Activated T-cell treated with anti-CD3 and anti-CD28 coated beads, Interleukin-2, amount 50 U/mL, for 72 hours (primary cell): Measurements from ENCODE around the gene FAM120A. TPM values are rescaled to one million over a fixed set of nuclear protein-coding genes. Genes with fewer than 3 reads are reported as not detected.
"Not testable (repeated sequence)": the region's sequence is repeated elsewhere in the genome, so short reads cannot be mapped to it uniquely, and the experiment has no call there.

ENCODE experiments used
- ATAC-seq, 2 donors: fragments of 150-1000 bp; cut with Tn5 transposase; replicated peaks in 1 of 2; 2 replicates each; pipeline ENCODE4 v1.10.0; 2021; ENCODE audit warnings: moderate library complexity in 2 of 2, mild to moderate bottlenecking in 1 of 2
- DNase-seq, 2 donors: peaks; one replicate each; pipeline ENCODE4 v3.0.0; 2021 to 2022; ENCODE audit warnings: mixed read lengths in 1 of 2
- H3K27ac Mint-ChIP-seq: one replicate; pipeline ENCODE4 v1.8.0; 2022; ENCODE audit warnings: mild to moderate bottlenecking, moderate library complexity, mixed read lengths
- H3K27me3 Mint-ChIP-seq: one replicate; pipeline ENCODE4 v1.8.0; 2022; ENCODE audit warnings: low read depth, mixed read lengths
- H3K36me3 Mint-ChIP-seq, 2 donors: one replicate each; pipeline ENCODE4 v1.8.0; 2022; ENCODE audit warnings: mixed read lengths in 2 of 2, mild to moderate bottlenecking in 1 of 2; ENCODE audit not compliant: insufficient read depth in 2 of 2
- H3K4me1 Mint-ChIP-seq: one replicate; pipeline ENCODE4 v1.8.0; 2022; ENCODE audit warnings: low read depth, mixed read lengths
- H3K4me3 Mint-ChIP-seq, 2 donors: one replicate each; pipeline ENCODE4 v1.8.0; 2022; ENCODE audit warnings: mild to moderate bottlenecking in 2 of 2, mixed read lengths in 2 of 2, moderate library complexity in 2 of 2
- H3K9me3 Mint-ChIP-seq, 2 donors: one replicate each; pipeline ENCODE4 v1.8.0; 2022; ENCODE audit warnings: mixed read lengths in 2 of 2
- total RNA-seq, 2 donors: library from RNA; stranded (reverse); gene quantifications; one replicate each; pipeline ENCODE4 v1.2.3, GENCODE V29; 2022

FAM120A gene
- total RNA-seq, 2 donors from 2014 or later = 127 to 135 TPM

- Mint-ChIP-seq H3K27ac (peak overlapping the region; percentile 3), H3K36me3 (peaks cover 9 to 19% of the 10 kb centered on the region in 2 donors), H3K27me3 (no peaks in the 10 kb centered on the region), H3K9me3 (no peaks in the 10 kb centered on the region), H3K4me1 (peaks cover 75% of the 10 kb centered on the region), H3K4me3 (no peak overlapping the region)
- ATAC-seq = peak in 1 of 2 donors; percentile 75
- no peak for DNase-seq
Observed at GRCh38 chr9:93507768-93508167, 56.3 kb downstream of the FAM120A start.

GRCh38 chr9:93508207-93508606 lies 56.7 kb downstream of the FAM120A start:
- Mint-ChIP-seq H3K4me1 (peaks cover 72% of the 10 kb centered on the region), H3K36me3 (peaks cover 9 to 16% of the 10 kb centered on the region in 2 donors), H3K9me3 (no peaks in the 10 kb centered on the region), H3K4me3 (no peak overlapping the region), H3K27ac (no peak overlapping the region), H3K27me3 (no peaks in the 10 kb centered on the region)
- DNase-seq (no peak), ATAC-seq (no peak)

GRCh38 chr9:93509084-93509483 lies 57.6 kb downstream of the FAM120A start:
- no peaks in the 10 kb centered on the region for H3K9me3 Mint-ChIP-seq
- peaks cover 9 to 13% of the 10 kb centered on the region in 2 donors for H3K36me3 Mint-ChIP-seq
- no peak for DNase-seq
- H3K4me3 Mint-ChIP-seq = no peak overlapping the region
- H3K27ac Mint-ChIP-seq = no peak overlapping the region
- no peaks in the 10 kb centered on the region for H3K27me3 Mint-ChIP-seq
- peaks cover 65% of the 10 kb centered on the region for H3K4me1 Mint-ChIP-seq
- ATAC-seq = no peak

DNA sequence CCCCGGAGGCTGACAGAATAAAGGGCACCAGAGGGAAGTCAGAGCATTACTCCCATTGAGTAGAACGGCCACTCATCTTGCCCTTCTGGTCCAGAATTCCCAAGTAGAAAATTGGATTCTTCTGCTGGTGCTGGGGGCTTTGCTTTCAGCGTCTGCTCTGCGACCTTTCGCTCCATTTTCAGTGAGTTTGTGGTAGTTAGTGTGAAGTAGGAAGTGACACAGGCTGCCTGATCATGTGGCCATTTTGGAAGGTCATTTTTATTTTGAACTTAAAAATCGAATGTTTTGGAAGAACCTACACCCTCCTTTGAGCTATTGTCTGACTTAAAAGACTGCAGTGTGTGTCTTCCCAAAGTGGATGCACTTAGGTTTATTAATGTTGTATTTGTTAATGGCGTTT lies 58.6 kb downstream of the FAM120A start:
- Mint-ChIP-seq H3K27me3 (no peaks in the 10 kb centered on the region), H3K4me1 (peaks cover 56% of the 10 kb centered on the region), H3K4me3 (no peak overlapping the region), H3K36me3 (peaks cover 7 to 11% of the 10 kb centered on the region in 2 donors), H3K9me3 (no peaks in the 10 kb centered on the region), H3K27ac (no peak overlapping the region)
- ATAC-seq (no peak), DNase-seq (no peak)

GRCh38 chr9:93511228-93511627 lies 59.7 kb downstream of the FAM120A start:
- H3K36me3 Mint-ChIP-seq, H3K27me3 Mint-ChIP-seq, ATAC-seq, DNase-seq, H3K9me3 Mint-ChIP-seq, H3K4me3 Mint-ChIP-seq: not testable (repeated sequence)
- peaks cover 45% of the 10 kb centered on the region for H3K4me1 Mint-ChIP-seq
- peak overlapping the region; percentile 43 for H3K27ac Mint-ChIP-seq

DNA sequence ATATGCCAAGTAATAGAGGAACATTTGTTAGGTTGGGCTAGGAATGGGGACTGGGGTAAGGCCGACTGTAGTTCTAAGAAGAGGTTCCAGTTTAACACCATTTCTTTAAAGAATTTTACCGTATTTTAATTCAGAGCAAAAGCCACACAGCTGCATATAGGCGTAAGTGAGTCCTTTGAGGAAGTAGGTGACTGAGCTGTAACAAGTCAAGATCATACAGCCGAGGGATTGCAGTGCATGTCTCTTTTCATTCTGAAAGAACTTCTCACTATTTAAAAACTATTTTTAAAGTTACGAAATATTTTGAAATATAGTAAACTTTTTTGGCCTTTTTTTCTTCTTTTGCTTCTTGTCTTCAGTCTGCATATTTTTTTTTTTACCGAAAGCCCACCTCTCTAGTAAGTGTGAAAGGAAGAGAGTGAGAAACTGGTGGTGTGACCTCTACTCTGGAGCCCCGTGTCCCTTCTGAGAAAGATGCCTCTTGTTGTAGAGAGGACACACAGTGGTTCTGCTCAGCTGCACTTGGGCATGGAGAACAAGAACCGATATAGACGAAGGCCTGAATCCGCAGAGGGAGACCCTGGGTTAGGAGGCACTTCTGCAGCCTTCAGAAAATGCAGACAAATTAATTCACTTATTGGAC lies 60.8 kb downstream of the FAM120A start:
- not testable (repeated sequence) for H3K27me3 Mint-ChIP-seq, H3K4me3 Mint-ChIP-seq, ATAC-seq, H3K36me3 Mint-ChIP-seq, DNase-seq, H3K9me3 Mint-ChIP-seq
- Mint-ChIP-seq H3K27ac (peak overlapping the region; percentile 32), H3K4me1 (peaks cover 34% of the 10 kb centered on the region)

DNA sequence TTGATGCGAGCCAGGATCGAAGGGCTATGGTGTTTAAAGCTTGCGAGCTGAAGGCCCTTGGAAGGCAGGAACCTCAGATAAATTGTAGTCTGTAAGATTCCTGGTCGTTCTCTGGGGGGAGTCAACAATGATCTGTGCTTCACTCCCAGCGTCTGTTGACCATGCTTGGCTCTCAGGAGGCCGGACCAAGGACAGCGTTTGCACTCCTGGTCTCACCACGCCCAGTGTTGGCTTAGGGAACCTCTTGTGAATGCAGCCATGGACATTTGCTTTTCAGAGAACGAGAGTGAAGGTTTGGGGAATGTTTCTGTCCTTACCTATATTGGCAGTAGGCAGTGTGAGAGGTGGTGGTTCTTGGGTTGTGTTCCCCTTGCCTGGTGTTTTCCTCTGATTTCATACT lies 62.1 kb downstream of the FAM120A start:
- Mint-ChIP-seq H3K9me3 (no peaks in the 10 kb centered on the region), H3K4me3 (no peak overlapping the region), H3K27ac (no peak overlapping the region), H3K36me3 (peaks cover 0 to 11% of the 10 kb centered on the region in 2 donors), H3K4me1 (peaks cover 23% of the 10 kb centered on the region), H3K27me3 (no peaks in the 10 kb centered on the region)
- ATAC-seq (no peak), DNase-seq (no peak)

DNA sequence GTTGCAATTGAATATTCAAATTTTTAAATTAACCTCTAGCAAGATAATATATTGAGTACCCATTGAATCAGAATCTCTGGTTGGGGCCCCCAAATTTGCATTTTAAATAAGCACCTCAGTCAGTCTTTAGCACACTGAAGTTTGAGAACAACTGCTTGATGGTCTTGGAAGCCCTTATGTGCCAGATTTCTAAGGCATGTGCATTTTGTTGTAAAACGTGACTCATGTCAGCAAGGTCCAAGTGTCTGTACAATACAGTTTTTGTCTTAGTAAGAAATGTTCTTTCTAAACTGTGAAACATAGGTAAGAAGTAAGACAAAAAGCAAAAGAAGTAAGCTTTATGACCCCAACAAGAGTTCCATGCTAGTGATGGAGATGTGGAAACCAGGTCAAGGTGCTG lies 65.8 kb downstream of the FAM120A start:
- H3K9me3 Mint-ChIP-seq = no peaks in the 10 kb centered on the region
- no peak overlapping the region for H3K4me3 Mint-ChIP-seq
- H3K36me3 Mint-ChIP-seq = peaks cover 0 to 11% of the 10 kb centered on the region in 2 donors
- H3K27me3 Mint-ChIP-seq = no peaks in the 10 kb centered on the region
- no peak for ATAC-seq
- peak overlapping the region; percentile 17 for H3K27ac Mint-ChIP-seq
- peaks cover 8% of the 10 kb centered on the region for H3K4me1 Mint-ChIP-seq
- DNase-seq = no peak

DNA sequence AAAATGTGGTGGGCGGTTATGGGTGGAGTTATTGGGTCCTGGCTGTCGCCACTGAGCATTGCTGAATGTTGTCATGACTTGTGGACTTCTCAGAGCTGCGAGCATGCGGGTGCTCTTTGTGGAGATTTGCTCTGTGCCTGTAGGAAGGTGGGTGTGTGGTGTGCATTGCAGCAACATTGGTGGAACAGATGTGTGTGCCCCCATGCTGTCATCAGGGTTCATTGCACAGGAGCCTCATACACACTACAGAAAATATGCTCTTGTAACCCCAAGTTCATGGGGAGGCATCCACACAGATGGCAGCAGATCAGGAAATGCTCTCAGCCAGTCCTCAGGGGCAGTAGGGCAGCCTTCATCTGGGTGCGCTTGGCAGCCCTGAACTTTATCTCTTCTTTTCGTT lies 69.0 kb downstream of the FAM120A start:
- H3K27ac Mint-ChIP-seq = peak overlapping the region; percentile 67
- DNase-seq = no peak
- H3K27me3 Mint-ChIP-seq = no peaks in the 10 kb centered on the region

DNA sequence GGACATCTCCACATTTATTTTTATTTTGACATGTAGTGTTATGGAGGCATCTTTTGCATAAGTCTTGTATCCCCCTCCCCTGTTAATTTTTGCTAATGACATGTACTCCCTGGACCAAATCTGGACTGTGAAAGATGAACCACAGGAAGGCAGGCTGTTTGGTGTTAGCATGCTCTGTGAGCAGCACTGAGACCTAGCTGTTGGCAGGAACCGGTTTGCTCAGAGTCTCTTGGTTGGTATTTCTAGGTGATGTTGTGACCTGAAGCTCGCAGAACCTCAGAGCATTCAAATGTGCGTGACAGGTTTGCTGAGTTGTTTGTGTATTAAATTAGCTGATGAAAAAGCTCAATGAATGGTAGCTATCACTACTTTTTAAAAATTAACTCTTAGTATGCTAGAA lies 71.3 kb downstream of the FAM120A start:
- Mint-ChIP-seq H3K9me3 (no peaks in the 10 kb centered on the region), H3K27ac (no peak overlapping the region), H3K27me3 (no peaks in the 10 kb centered on the region), H3K4me3 (no peak overlapping the region), H3K4me1 (peaks cover 17% of the 10 kb centered on the region), H3K36me3 (peaks cover 2 to 24% of the 10 kb centered on the region in 2 donors)
- DNase-seq (no peak), ATAC-seq (no peak)

More for the DNA sequence above, 69.0 kb downstream of the FAM120A start:
- H3K4me3 Mint-ChIP-seq = no peak overlapping the region
- H3K4me1 Mint-ChIP-seq = peaks cover 7% of the 10 kb centered on the region
- no peaks in the 10 kb centered on the region for H3K9me3 Mint-ChIP-seq
- peaks cover 0 to 16% of the 10 kb centered on the region in 2 donors for H3K36me3 Mint-ChIP-seq
- ATAC-seq = peak in 1 of 2 donors; percentile 41

- no peak for DNase-seq
- no peak overlapping the region for H3K4me3 Mint-ChIP-seq
- ATAC-seq = no peak
- peaks cover 17% of the 10 kb centered on the region for H3K4me1 Mint-ChIP-seq
- no peak overlapping the region for H3K27ac Mint-ChIP-seq
- no peaks in the 10 kb centered on the region for H3K9me3 Mint-ChIP-seq
- H3K27me3 Mint-ChIP-seq = no peaks in the 10 kb centered on the region
- H3K36me3 Mint-ChIP-seq = peaks cover 2 to 24% of the 10 kb centered on the region in 2 donors
Observed at GRCh38 chr9:93523518-93524144, 72.1 kb downstream of the FAM120A start.

- DNase-seq = no peak
- ATAC-seq = no peak
- Mint-ChIP-seq H3K36me3 (peaks cover 2 to 26% of the 10 kb centered on the region in 2 donors), H3K4me3 (no peak overlapping the region), H3K27me3 (no peaks in the 10 kb centered on the region), H3K4me1 (peaks cover 17% of the 10 kb centered on the region), H3K27ac (peak overlapping the region; percentile 32), H3K9me3 (no peaks in the 10 kb centered on the region)
Observed at GRCh38 chr9:93525476-93525875, 74.0 kb downstream of the FAM120A start.

- peaks cover 5 to 36% of the 10 kb centered on the region in 2 donors for H3K36me3 Mint-ChIP-seq
- H3K4me1 Mint-ChIP-seq = peaks cover 8% of the 10 kb centered on the region
- ATAC-seq (no peak), DNase-seq (no peak)
- no peak overlapping the region for H3K27ac Mint-ChIP-seq
- no peak overlapping the region for H3K4me3 Mint-ChIP-seq
- H3K9me3 Mint-ChIP-seq = no peaks in the 10 kb centered on the region
- H3K27me3 Mint-ChIP-seq = no peaks in the 10 kb centered on the region
Observed at GRCh38 chr9:93531374-93531773, 79.9 kb downstream of the FAM120A start.

- DNase-seq (no peak), ATAC-seq (no peak)
- no peaks in the 10 kb centered on the region for H3K27me3 Mint-ChIP-seq
- H3K4me3 Mint-ChIP-seq = no peak overlapping the region
- peaks cover 4 to 29% of the 10 kb centered on the region in 2 donors for H3K36me3 Mint-ChIP-seq
- no peaks in the 10 kb centered on the region for H3K9me3 Mint-ChIP-seq
- H3K27ac Mint-ChIP-seq = no peak overlapping the region
- peaks cover under 1% of the 10 kb centered on the region for H3K4me1 Mint-ChIP-seq
Observed at GRCh38 chr9:93532141-93532540, 80.7 kb downstream of the FAM120A start.
